HG02759 (cell line): ENCODE results near the gene OR52R1.
"Not testable (repeated sequence)": the region's sequence is repeated elsewhere in the genome, so short reads cannot be mapped to it uniquely, and the experiment has no call there.

ENCODE experiments used
- ATAC-seq: cut with Tn5 transposase; IDR thresholded peaks from one replicate; pipeline ENCODE4 v1.9.1; 2021; ENCODE audit warnings: mild to moderate bottlenecking, moderate library complexity; ENCODE audit not compliant: unreplicated experiment

The OR52R1 gene

GRCh38 chr11:4804280-4804679, at the start of gene OR52R1:
Gene OR52R1, minus strand, starts transcription at chr11:4804380. Its CDS starts 0 bp downstream, at chr11:4804380.
- no peak for ATAC-seq

GRCh38 chr11:4851033-4851432, 46.9 kb upstream of the OR52R1 start:
- no peak for ATAC-seq

DNA sequence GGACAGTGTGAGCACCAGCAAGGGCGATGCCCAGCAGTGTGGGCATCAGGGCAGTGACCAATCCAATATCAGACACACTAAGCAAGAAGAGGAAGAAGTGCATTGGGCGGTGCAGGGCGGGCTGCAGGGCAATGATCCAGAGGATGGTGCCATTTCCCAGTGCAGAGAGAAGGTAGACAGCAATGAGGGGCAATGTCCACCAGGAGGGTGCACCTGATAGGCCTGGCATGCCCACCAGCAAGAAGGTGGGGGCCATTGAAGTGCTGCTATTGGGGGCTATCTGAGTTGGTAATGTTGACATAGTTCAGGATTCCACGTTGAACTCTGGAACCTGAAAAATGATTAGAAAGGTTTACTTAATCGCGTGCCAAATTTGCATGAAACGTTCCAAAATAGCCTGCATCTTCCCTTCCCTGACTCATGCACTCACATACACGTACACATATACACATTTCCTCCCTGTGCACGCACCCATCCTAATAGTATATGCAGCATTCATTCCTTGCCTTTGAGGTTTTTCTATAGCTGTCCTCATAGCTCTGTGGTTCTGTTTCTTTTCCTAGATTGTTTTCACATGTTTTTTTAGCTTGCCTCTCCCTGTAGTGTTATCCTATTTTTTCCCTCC, 44.8 kb upstream of the OR52R1 start, which contains the start of gene OR51S1:
TSS of gene OR51S1 (minus strand) at position 301 of the 625 bp plus-strand sequence. CDS start at position 301, 0 bp downstream.
- ATAC-seq: no peak

- ATAC-seq: no peak
Observed at GRCh38 chr11:4839851-4840549, 35.8 kb upstream of the OR52R1 start.

DNA sequence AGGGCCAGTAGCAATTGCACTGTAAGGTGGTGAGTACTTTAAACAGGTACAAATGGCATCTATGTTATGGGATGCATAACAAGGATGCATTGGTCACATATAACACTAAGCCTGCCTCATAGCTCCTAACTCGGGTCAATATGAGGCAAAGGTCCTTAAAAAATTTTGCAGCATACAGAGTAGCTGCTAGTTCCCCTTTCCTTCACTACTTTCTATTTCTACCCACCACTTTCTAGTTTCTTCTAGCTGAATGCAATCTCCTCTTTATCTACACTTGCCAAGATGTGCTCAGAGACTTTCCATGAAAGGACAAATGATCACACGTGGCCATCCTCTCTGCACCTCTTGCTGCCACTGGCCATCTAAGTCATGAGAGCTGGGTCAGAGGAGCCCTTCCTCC, 26.7 kb upstream of the OR52R1 start:
- ATAC-seq: no peak

DNA sequence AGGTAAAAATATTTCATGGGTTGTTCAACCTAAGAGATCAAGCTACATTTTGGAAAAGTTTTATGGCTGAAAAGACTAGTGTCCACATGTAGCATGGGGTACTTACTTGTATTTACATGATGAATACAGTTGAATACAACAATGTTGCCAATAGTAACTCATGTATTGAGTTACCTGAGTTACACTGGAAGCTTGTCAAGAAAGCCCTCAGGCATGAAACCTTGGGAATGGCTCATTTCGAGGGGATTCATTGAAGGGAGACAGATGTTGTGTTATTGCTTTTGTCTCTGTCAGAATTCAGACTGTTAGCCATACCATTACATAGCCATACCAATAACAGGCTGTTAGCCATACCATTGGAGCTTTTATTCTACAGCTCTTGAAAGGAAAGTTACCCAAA, 26.2 kb upstream of the OR52R1 start:
- no peak for ATAC-seq

- ATAC-seq: no peak
Observed at GRCh38 chr11:4826425-4826824, 22.2 kb upstream of the OR52R1 start.

DNA sequence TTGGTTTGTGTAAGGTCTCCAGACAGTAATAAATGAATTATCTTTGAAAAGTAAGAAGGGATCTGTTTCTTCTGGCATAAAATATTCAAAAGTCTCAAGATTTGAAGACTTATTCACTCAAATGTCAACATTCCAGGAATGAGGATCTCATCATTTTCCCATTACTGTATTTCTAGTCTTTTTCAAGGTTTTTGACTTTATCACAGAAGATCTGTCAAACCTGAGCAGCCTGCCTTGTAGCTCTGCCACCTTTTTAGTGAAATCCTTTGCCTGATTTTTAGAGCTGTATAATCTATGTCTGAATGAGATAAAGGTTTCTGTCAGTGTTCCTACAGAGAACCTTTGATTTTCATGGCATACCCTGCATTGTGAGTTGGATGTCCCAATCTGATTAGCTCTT, 21.0 kb upstream of the OR52R1 start:
- ATAC-seq: no peak

DNA sequence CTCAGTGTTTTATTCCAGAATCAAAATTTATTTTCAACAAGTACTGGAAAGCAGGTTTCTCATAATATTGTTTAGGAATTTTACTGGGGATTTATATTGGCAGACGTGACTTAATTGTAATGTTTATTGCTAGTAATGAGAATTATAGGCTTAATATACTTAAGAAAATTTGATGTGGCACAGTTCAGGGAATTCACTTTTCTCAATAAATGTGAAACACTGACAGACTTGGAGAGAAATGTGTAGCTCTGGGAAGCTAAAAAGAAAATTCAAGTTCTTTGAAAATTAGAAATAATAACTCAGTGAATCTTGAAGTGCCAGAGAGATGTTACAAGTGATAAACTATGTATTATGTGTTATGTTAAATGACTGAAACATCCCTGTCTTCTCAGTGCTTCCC, 16.8 kb upstream of the OR52R1 start, which contains the start of gene OR51F2:
TSS of gene OR51F2 (plus strand) at position 301 of the 400 bp plus-strand sequence. CDS start 101 bp downstream, outside the sequence.
- ATAC-seq: no peak

GRCh38 chr11:4809246-4809645, 5.1 kb upstream of the OR52R1 start:
- no peak for ATAC-seq

DNA sequence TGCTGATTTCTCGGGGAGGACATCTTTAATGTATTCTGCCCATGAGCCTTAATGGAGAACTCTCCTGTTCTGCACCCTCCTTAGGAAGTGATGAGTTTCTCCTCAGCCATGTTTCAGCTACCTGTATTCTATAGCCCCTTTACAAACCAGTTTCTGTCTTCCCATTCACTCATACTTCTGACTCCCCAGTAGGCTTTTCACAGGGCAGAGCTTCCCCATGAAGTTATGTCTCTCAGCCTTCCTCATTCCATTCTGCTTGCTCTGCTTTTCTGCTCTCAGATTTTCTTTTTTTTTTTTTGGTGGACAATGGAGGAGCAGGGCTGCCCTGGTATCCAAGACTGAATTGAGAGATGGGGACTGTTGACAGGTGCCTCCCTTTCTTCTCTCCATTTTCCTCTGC, 4.3 kb upstream of the OR52R1 start:
- ATAC-seq: no peak

GRCh38 chr11:4801316-4801715, 2.9 kb downstream of the OR52R1 start:
- not testable (repeated sequence) for ATAC-seq

DNA sequence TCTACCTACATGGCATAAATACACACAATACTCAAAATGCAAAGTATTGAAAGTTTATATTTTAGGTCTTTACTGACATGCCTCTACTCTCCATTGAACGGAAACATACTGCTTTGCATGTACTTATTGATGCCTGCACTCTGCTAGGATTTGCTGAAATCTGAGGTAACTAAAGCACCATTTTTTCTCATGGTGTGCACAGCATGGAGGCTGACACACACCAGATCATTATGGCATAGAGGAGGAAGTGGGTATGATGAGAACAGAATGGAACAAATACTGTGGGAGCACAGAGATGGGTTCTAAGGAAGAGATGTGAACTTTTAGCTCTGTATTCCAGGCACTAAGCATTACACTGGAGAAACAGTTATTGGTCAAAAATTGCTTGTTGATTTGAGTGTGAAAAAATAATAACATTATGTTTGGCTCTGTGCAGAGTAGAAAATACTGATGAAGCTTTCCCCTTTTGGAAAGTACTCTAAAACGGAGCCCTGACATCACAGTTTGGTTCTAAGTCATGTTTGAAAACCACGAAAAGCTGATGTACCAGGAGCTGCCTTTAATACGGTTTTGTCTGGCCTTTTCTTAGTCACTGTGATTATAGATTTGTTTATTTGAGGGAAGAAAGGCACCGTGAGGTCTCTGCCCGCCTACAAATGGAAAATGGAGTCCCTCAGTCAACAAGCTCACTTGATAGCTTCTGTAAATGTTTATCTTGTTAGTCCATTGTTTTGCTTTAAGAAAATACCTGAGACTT, 5.6 kb downstream of the OR52R1 start:
- no peak for ATAC-seq

DNA sequence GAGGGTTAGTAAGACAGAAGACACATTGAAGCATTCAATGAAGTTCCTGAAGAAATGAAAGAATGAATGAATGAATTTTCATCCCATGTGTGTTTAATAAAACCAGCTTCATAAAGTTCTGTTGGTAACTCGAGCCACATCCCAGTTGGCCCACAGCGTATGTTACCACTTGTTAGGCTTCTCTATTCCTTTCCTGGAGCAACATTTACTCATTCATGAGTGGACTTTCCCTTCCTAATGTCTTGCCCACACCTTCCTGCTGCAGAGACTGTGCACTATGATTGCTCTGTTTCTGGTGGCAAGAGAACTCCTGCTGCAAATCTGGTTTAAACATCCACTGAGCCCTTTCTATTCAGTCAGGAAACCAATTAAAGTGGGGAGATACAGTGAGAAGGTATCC, 7.0 kb downstream of the OR52R1 start:
- no peak for ATAC-seq

DNA sequence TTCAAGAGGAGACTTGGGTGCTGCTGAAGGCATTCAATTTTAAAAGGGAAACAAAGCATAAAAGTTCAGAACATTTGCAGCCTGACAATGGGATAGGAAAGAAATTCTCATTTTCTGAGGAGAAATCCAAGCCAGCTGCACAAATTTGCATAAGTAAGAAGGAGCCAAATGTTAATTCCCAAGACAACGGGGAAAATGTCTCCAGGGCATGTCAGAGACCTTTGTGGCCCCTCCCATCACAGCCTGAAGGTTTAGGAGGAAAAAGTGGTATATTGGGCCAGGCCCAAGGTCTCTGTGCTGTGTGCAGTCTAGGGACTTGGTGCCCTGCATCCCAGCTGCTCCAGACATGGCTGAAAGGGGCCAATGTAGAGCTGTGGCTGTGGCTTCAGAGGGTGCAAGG, 21.7 kb downstream of the OR52R1 start:
- no peak for ATAC-seq

- no peak for ATAC-seq
Observed at GRCh38 chr11:4769838-4770237, 34.3 kb downstream of the OR52R1 start, which contains the start of gene OR51F1. Gene OR51F1, minus strand, starts transcription at chr11:4769938. Its CDS starts 0 bp downstream, at chr11:4769938.

GRCh38 chr11:4768094-4768493, 36.1 kb downstream of the OR52R1 start:
- no peak for ATAC-seq

DNA sequence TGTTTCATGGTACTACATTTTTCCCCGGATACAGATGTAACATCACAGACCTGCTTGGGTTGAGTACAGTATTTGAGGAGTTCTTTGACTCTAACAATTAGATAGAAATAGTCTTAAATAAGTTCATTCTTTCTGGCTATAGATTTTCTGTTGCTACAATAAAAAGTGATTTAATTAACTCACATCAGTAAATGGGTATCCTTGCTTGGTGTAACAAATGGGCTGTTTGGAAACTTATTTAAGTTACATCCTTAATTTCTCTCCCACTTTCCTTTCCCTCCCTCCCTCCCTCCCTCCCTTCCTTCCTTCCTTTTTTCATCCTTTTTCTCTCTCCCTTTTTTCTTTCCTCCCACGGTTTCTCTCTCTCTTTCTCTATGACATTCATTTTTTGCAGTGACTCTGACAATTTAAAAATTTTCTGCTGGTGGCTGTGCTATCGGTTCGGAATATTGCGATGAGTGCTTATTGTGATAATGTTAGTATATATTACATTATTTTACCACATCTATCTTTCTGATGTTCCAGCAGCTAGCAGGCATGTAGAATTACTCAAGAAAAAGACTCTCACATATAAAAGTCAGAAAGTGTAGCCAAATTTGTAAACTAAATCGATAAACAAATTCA, 37.6 kb downstream of the OR52R1 start:
- no peak for ATAC-seq

- no peak for ATAC-seq
Observed at GRCh38 chr11:4763096-4763495, 41.1 kb downstream of the OR52R1 start.
